Heart left ventricle (tissue), 16 donors: ENCODE results near the gene CLEC4A. TPM values are rescaled to one million over a fixed set of nuclear protein-coding genes. Genes with fewer than 3 reads are reported as not detected.

ENCODE experiments used
- ATAC-seq, 4 donors: fragments of 200-7000 bp; cut with Tn5 transposase; one replicate each; pipeline ENCODE4 v1.9.1; 2020 to 2022; ENCODE audit warnings: moderate library complexity in 4 of 4, mild to moderate bottlenecking in 3 of 4, moderate number of reproducible peaks in 1 of 4
- DNase-seq, 5 donors: peaks; one replicate each; pipeline ENCODE4 v3.0.0-alpha.2; 2020
- H3K27ac ChIP-seq, 12 donors: fragments of 200-600 bp; sonication (generic) in 4 of 12; one replicate each; pipeline versions ENCODE4 v1.5.0 to v1.8.0; 2016 to 2022; ENCODE audit warnings: mild to moderate bottlenecking in 2 of 12
- H3K27me3 ChIP-seq, 9 donors: fragments of 200-600 bp; sonication (generic) in 2 of 9; one replicate each; pipeline versions ENCODE4 v1.5.1 to v1.8.0; 2016 to 2022; ENCODE audit warnings: mild to moderate bottlenecking in 3 of 9
- H3K36me3 ChIP-seq, 9 donors: fragments of 200-600 bp; sonication (generic) in 2 of 9; one replicate each; pipeline versions ENCODE4 v1.5.0 to v1.8.0; 2018 to 2022; ENCODE audit warnings: mild to moderate bottlenecking in 2 of 9
- H3K4me1 ChIP-seq, 12 donors: fragments of 200-600 bp; sonication (generic) in 4 of 12; one replicate each; pipeline versions ENCODE4 v1.5.0 to v1.8.0; 2016 to 2022; ENCODE audit warnings: mild to moderate bottlenecking in 3 of 12
- H3K4me3 ChIP-seq, 12 donors: fragments of 200-600 bp; sonication (generic) in 4 of 12; one replicate each; pipeline versions ENCODE4 v1.5.0 to v1.8.0; 2017 to 2022; ENCODE audit warnings: mild to moderate bottlenecking in 9 of 12, moderate library complexity in 4 of 12
- H3K9me3 ChIP-seq, 12 donors: fragments of 200-600 bp; sonication (generic) in 4 of 12; one replicate each; pipeline versions ENCODE4 v1.5.0 to v1.8.0; 2016 to 2022; ENCODE audit warnings: mild to moderate bottlenecking in 1 of 12
- POLR2A ChIP-seq, 2 donors: fragments of 450-650 bp; IDR thresholded peaks; one replicate each; pipeline ENCODE4 v1.6.1; 2017; ENCODE audit warnings: antibody characterized with exemption in 2 of 2, mild to moderate bottlenecking in 2 of 2, moderate library complexity in 2 of 2
- WGBS, 4 donors: extraction: QIAGEN DNeasy Blood & Tissue Kit in 2 of 4; methylation state at CpG; one replicate each; pipeline versions ENCODE4 v1.1.5 to v1.1.7; 2013 to 2018; 5-methylcytosine and 5-hydroxymethylcytosine counted together
- intact Hi-C, 10 donors: fragments of 100-400 bp; cut with DNase I; formaldehyde crosslinking; loops; one replicate each; pipeline versions ENCODE4 v1.11.1 to v1.14.2; 2022
- long read RNA-seq, 3 donors: library from polyadenylated mRNA; unstranded; transcript quantifications; one replicate each; pipeline ENCODE4 v2.0.0, GENCODE V29; 2020 to 2021
- polyA plus RNA-seq, 2 donors: library from polyadenylated mRNA; stranded (reverse); fragments of 200-250 nt; gene quantifications; one replicate each; pipeline ENCODE4 v1.2.3, GENCODE V29; 2013
- total RNA-seq, 9 donors: library from RNA; depleted of rRNA in 2 of 9; stranded (reverse); fragments of >200 nt in 2 of 9; fragmentation: NEBNext Ultra II Directional in 3 of 9; extraction: Animal tissue kit (Norgen Biotek cat#: 25700) in 3 of 9; gene quantifications; one replicate each; pipeline versions ENCODE4 v1.1.0 to v1.2.4, GENCODE V29; 2016 to 2023
- TF ChIP-seq, protein P1 (sequence below), 12 donors: fragments of 200-600 bp; sonication (generic) in 4 of 12; IDR thresholded peaks; one replicate each; pipeline versions ENCODE4 v1.5.0 to v1.8.0; 2018 to 2022; ENCODE audit warnings: antibody characterized with exemption in 12 of 12, mild to moderate bottlenecking in 5 of 12
- donor health status: ischemic (EF 13 %, LVEDD 7.1; RV severe dilation, severe dysfunction).
- donor health status: healthy with polysubstance abuse.
- donor health status: DM: no; HTN: yes; CAD: no.
- donor health status: DM: no; HTN: no; CAD: no.
- donor health status: ischemic (EF 25% LVEDD 6.9; RV normal size, moderate dysfunction).
- donor health status: ischemic (EF 25% LVEDD 5.7; RV mildly dilated, moderate dysfunction).
- donor health status: healthy.
- donor health status: DM: yes; HTN: yes; CAD: no.
- donor health status: ischemic (EF 35%, LVEDD 5.7; RV mildly dilated, moderate dysfunction).
- donor health status: nonischemic (EF 11% LVEDD 7.7; RV severe dilation, severe dysfunction).
- donor health status: DM: yes; HTN: yes; CAD: no.
- donor health status: PGD.
- donor health status: ischemic (EF 29% LVEDD 5.4; RV normal size, mild dysfunction).
- donor health status: nonischemic (EF 23%, LVEDD 6.1; RV moderate dilation, normal function).

The CLEC4A gene
- total RNA-seq = 1 to 10 TPM in 2 of 9 donors, under 1 TPM in 3, not detected in 4; 0.37 to 7.5 (median 0.62) TPM
- polyA plus RNA-seq = under 1 TPM; 0.47 to 0.57 TPM
- long read RNA-seq, donor 1, partial matches to known transcripts = 1 of 1 reads
- long read RNA-seq, donor 1, other reads (novel, unspliced or antisense) = 0 of 1 reads
- long read RNA-seq, donor 2 = 0 reads
- long read RNA-seq, donor 3, partial matches to known transcripts = 0 of 1 reads
- long read RNA-seq, donor 3, other reads (novel, unspliced or antisense) = 0 of 1 reads

DNA sequence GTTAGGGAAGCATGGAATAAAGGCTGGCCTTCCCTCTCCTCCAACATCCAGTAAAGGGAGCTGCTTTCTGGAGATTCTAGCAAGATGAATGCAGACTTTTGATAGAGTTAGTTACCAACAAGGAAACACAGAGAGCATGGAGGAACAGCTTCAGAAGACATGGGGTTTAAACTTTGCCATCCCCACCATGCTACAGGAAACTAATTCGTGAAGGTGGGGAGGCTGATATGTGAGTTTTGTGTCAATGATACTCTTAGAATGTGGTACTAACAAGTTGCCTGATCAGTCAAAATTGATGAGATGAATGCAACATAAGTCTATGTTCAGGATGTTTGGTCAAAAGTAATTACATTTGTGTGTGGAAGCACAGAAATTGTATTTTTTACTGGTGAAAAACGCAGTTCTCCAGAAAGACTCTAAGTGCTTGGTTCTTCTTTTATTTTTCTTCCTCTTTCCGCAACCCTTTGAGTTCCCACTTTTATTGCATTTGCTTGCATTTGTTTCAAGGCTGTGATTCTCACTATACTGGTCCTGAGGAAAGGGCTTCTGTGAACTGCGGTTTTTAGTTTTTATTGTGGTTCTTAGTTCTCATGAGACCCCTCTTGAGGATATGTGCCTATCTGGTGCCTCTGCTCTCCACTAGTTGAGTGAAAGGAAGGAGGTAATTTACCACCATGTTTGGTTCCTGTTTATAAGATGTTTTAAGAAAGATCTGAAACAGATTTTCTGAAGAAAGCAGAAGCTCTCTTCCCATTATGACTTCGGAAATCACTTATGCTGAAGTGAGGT lies at the start of gene CLEC4A:
Gene CLEC4A (plus strand): TSS at position 494 of the 789 bp plus-strand sequence. CDS start 262 bp downstream, at position 756.
- intact Hi-C loops = no loop called here
- H3K27me3 ChIP-seq = no peaks in the 10 kb centered on the region
- no peaks in the 10 kb centered on the region for H3K9me3 ChIP-seq
- TF ChIP-seq POLR2A (IDR thresholded peaks at IDR 0.05) = no peak
- TF ChIP-seq, protein P1, sequence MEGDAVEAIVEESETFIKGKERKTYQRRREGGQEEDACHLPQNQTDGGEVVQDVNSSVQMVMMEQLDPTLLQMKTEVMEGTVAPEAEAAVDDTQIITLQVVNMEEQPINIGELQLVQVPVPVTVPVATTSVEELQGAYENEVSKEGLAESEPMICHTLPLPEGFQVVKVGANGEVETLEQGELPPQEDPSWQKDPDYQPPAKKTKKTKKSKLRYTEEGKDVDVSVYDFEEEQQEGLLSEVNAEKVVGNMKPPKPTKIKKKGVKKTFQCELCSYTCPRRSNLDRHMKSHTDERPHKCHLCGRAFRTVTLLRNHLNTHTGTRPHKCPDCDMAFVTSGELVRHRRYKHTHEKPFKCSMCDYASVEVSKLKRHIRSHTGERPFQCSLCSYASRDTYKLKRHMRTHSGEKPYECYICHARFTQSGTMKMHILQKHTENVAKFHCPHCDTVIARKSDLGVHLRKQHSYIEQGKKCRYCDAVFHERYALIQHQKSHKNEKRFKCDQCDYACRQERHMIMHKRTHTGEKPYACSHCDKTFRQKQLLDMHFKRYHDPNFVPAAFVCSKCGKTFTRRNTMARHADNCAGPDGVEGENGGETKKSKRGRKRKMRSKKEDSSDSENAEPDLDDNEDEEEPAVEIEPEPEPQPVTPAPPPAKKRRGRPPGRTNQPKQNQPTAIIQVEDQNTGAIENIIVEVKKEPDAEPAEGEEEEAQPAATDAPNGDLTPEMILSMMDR (IDR thresholded peaks at IDR 0.05) = no peak
- H3K36me3 ChIP-seq = peaks cover 0 to 7% (median 0%) of the 10 kb centered on the region in 9 donors
- H3K4me1 ChIP-seq = peaks cover 0 to 15% (median 0%) of the 10 kb centered on the region in 12 donors
- 82 to 89% (median 86%) methylated on average over 5 of the region's 5 CpGs for WGBS, 4 donors
- H3K27ac ChIP-seq = peak within 1 kb of the TSS in 2 of 12 donors; percentile 34 to 74
- ATAC-seq = no peak
- DNase-seq = no peak
- peak within 1 kb of the TSS in 5 of 12 donors; percentile 18 to 52 (median 31) for H3K4me3 ChIP-seq

DNA sequence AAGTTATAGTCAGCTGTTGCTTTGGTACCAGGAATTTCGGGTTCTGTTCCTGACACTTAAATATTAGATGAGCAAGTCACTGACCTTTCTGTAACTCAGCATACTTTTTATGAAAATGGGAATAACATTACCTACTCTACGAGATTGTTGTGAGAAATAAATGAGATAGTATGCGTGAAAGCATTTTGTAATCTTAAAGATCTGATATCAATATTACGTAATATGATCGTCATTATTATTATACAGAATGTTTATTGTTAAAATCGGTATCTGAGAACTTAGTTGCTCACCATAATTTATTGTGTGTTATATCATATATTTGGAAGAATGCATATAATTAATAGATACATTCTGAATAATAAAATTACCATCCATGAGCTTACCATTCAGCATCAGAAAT lies 47.5 kb upstream of the CLEC4A start:
- Histone ChIP-seq H3K9me3 (no peaks in the 10 kb centered on the region), H3K27me3 (peaks cover 0 to 5% (median 0%) of the 10 kb centered on the region in 9 donors), H3K4me1 (peaks cover 0 to 25% (median 2%) of the 10 kb centered on the region in 12 donors), H3K36me3 (no peaks in the 10 kb centered on the region), H3K4me3 (no peak overlapping the region), H3K27ac (no peak overlapping the region)
- intact Hi-C loops = loop anchor here in 3 of 10 donors (5.0 to 10.0 kb wide), 2 partner anchors 39 to 221 kb away; no protein-coding TSS in a partner anchor
- DNase-seq (no peak), ATAC-seq (no peak)
- no peak for TF ChIP-seq POLR2A (IDR thresholded peaks at IDR 0.05)
- TF ChIP-seq, protein P1 (IDR thresholded peaks at IDR 0.05) = no peak
- WGBS, 4 donors = 89 to 93% (median 92%) methylated on average over 6 of the region's 6 CpGs

DNA sequence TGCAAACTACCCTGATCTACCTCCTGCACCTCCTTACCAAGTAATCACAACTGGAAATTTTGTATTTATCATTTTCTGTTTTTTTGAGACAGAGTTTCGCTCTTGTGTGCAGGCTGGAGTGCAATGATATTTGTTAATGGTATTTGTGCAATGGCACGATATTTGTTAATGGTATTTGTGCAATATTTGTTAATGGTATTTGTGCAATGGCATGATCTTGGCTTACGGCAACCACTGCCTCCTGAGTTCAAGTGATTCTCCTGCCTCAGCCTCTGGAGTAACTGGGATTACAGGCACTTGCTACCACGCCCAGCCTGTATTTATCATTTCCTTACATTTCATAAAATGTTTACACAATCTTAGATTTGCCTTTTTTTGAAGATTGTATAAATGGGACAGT lies 47.1 kb upstream of the CLEC4A start:
- peaks cover 0 to 5% (median 0%) of the 10 kb centered on the region in 9 donors for H3K27me3 ChIP-seq
- H3K4me1 ChIP-seq = peaks cover 0 to 25% (median 5%) of the 10 kb centered on the region in 12 donors
- H3K36me3 ChIP-seq = no peaks in the 10 kb centered on the region
- H3K4me3 ChIP-seq = no peak overlapping the region
- no peak for TF ChIP-seq POLR2A (IDR thresholded peaks at IDR 0.05)
- TF ChIP-seq, protein P1 (IDR thresholded peaks at IDR 0.05) = no peak
- WGBS, 4 donors = 86 to 90% (median 86%) methylated on average over 4 of the region's 4 CpGs
- no peaks in the 10 kb centered on the region for H3K9me3 ChIP-seq
- H3K27ac ChIP-seq = no peak overlapping the region
- intact Hi-C loops = loop anchor here in 3 of 10 donors (5.0 to 10.0 kb wide), 2 partner anchors 39 to 222 kb away; no protein-coding TSS in a partner anchor
- ATAC-seq (no peak), DNase-seq (no peak)

DNA sequence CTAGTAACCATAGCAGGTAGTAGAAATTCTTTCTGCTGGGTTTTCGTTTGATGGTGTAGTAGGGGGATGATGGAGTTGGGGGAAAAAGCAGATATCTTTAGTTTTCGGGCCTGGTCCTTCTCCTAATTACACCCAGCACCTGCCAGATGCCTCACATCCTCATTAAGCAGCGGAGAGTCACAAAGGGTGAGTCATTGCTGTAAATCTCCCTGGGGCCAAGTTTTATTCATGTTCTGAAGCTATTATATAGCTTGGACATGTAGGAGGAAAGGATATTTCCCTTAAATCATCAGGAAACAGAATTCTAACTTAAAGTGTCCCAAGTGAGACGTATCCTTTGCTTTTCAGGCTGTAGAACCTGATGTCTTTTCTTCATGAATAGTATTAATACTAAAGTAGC lies 46.2 kb upstream of the CLEC4A start:
- no peaks in the 10 kb centered on the region for H3K9me3 ChIP-seq
- TF ChIP-seq, protein P1 (IDR thresholded peaks at IDR 0.05) = no peak
- TF ChIP-seq POLR2A (IDR thresholded peaks at IDR 0.05) = no peak
- ATAC-seq (no peak), DNase-seq (no peak)
- H3K36me3 ChIP-seq = no peaks in the 10 kb centered on the region
- H3K4me3 ChIP-seq = no peak overlapping the region
- peaks cover 0 to 20% (median 5%) of the 10 kb centered on the region in 12 donors for H3K4me1 ChIP-seq
- 56 to 68% (median 60%) methylated on average over 4 of the region's 4 CpGs for WGBS, 4 donors
- peaks cover 0 to 5% (median 0%) of the 10 kb centered on the region in 9 donors for H3K27me3 ChIP-seq
- H3K27ac ChIP-seq = no peak overlapping the region
- intact Hi-C loops = loop anchor here in 3 of 10 donors (5.0 to 10.0 kb wide), 2 partner anchors 40 to 222 kb away; no protein-coding TSS in a partner anchor
